ENCODE data around the gene SFRP4.

DNA sequence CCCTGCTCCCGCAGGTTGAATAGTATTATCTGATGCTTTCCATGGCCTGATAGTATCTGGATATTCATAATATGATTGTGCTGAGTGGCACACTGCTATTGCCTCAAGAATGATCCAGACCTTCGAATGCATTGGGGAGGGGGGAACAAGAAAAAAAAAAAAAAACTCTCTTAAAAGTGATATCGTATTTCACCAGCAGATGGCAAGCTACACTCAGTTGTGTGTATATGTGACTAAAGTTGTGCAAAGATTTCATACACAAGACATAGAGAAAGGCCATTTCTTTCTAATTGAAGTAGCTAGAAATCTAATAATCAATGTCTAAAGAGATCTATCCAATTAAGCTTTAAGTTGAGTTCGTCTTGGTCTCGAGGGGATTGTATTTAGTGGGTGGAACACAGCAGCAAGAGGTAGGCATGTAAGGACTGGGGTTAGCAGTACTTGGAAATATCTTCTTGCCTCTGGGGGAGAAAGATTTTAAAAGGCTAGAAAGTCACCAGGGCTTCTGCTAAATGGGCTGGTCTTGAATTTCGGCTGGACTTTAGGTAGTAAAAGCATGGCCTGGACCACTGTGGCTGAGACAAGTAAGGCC is 15.3 kb downstream of the SFRP4 start:
- TF ChIP-seq TBP (IDR thresholded peaks at IDR 0.05; ENCODE audit: low read depth, low read length) = no peak
- no peak for TF ChIP-seq GABPA (IDR thresholded peaks at IDR 0.05; ENCODE audit: borderline replicate concordance, insufficient read depth, low read length)

Data from H1 (cell line).